Activated naive CD8-positive, alpha-beta T cell treated with anti-CD3 and anti-CD28 coated beads, Interleukin-2, amount 10 ng/mL, durations not matched to agents 7 days and 5 days (primary cell): ENCODE results near the gene DET1. TPM values are rescaled to one million over a fixed set of nuclear protein-coding genes. Genes with fewer than 3 reads are reported as not detected.

Source experiments
- ATAC-seq: fragments of 150-1000 bp; cut with Tn5 transposase; one replicate; pipeline ENCODE4 v1.10.0; 2021; ENCODE audit warnings: low read depth, moderate library complexity
- POLR2A ChIA-PET: fragments of 350-600 bp; sonication (Branson Sonifier 250); formaldehyde crosslinking; loops from one replicate; lab custom pipeline; 2021; ENCODE audit warnings: antibody characterized with exemption; lab: Charles Lee
- DNase-seq: peaks from one replicate; pipeline ENCODE4 v3.0.0; 2021
- H3K27ac Mint-ChIP-seq: one replicate; pipeline ENCODE4 v1.8.0; 2022; ENCODE audit warnings: mild to moderate bottlenecking, mixed read lengths
- H3K27me3 Mint-ChIP-seq: one replicate; pipeline ENCODE4 v1.8.0; 2022; ENCODE audit warnings: mild to moderate bottlenecking, moderate library complexity, mixed read lengths
- H3K36me3 Mint-ChIP-seq: one replicate; pipeline ENCODE4 v1.8.0; 2021; ENCODE audit warnings: mild to moderate bottlenecking, mixed read lengths
- H3K4me1 Mint-ChIP-seq: one replicate; pipeline ENCODE4 v1.8.0; 2021; ENCODE audit warnings: mixed read lengths
- H3K4me3 Mint-ChIP-seq: one replicate; pipeline ENCODE4 v1.8.0; 2022; ENCODE audit warnings: mild to moderate bottlenecking, moderate library complexity, mixed read lengths
- H3K9me3 Mint-ChIP-seq: one replicate; pipeline ENCODE4 v1.8.0; 2021; ENCODE audit warnings: mixed read lengths
- total RNA-seq, 2 experiments: library from RNA; stranded (reverse); gene quantifications; one replicate each; pipeline ENCODE4 v1.2.3, GENCODE V29; 2021

Gene DET1
- total RNA-seq, result 1 to 10 TPM; 4.4 to 4.8 TPM

GRCh38 chr15:88546248-88547129, at the start of gene DET1:
Gene DET1 (minus strand): TSS chr15:88546681. CDS start chr15:88531705, 14,976 bp downstream.
- Mint-ChIP-seq H3K9me3 (no peaks in the 10 kb centered on the region), H3K4me1 (peaks cover 19% of the 10 kb centered on the region), H3K4me3 (peak within 1 kb of the TSS; percentile 88), H3K27ac (peak within 1 kb of the TSS; percentile 92), H3K27me3 (no peaks in the 10 kb centered on the region), H3K36me3 (no peaks in the 10 kb centered on the region)
- peak; percentile 91 for DNase-seq
- peak; percentile 97 for ATAC-seq
- POLR2A ChIA-PET, result no interaction called here

DNA sequence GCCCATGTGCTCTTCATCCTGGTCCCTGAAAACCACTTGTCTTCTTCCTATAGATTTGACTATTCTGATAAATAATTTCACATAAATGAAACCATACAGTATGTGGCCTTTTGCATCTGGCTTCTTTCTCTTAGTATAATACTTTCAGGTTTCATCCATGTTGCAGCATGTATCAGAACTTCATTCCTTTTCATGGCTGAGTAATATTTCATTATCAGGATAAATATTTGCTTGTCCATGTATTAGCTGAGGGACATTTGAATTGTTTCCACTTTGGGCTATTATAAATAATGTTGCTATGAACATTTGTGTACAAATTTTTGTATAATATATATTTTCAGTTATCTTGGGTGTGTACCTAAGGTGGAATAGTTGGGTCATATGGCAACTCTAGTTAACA, 44.9 kb upstream of the DET1 start:
- Mint-ChIP-seq H3K4me1 (no peaks in the 10 kb centered on the region), H3K27ac (no peak overlapping the region), H3K9me3 (no peaks in the 10 kb centered on the region), H3K4me3 (no peak overlapping the region), H3K36me3 (no peaks in the 10 kb centered on the region), H3K27me3 (peaks cover 13% of the 10 kb centered on the region)
- POLR2A ChIA-PET, result no interaction called here
- ATAC-seq (no peak), DNase-seq (no peak)

DNA sequence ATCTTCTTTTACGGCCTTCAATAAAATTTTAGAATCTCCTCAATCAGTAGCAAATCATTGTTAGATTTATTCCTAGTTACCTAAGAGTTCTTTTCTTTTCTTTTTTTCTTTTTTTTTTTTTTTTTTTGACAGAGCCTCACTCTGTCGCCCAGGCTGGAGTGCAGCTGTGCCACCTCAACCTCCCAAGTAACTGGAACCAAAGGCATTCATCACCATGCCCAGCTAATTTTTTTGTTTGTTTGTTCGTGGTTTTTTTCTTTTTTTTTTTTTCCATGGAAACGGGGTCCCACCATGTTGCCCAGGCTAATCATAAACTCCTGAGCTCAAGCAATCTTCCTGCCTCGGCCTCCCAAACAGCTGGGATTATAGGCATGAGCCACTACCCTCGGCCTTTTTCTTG, 44.3 kb upstream of the DET1 start:
- no peak for ATAC-seq
- Mint-ChIP-seq H3K4me3 (no peak overlapping the region), H3K36me3 (no peaks in the 10 kb centered on the region), H3K4me1 (no peaks in the 10 kb centered on the region), H3K9me3 (no peaks in the 10 kb centered on the region), H3K27me3 (peaks cover 19% of the 10 kb centered on the region), H3K27ac (no peak overlapping the region)
- DNase-seq, result no peak
- POLR2A ChIA-PET, result no interaction called here

DNA sequence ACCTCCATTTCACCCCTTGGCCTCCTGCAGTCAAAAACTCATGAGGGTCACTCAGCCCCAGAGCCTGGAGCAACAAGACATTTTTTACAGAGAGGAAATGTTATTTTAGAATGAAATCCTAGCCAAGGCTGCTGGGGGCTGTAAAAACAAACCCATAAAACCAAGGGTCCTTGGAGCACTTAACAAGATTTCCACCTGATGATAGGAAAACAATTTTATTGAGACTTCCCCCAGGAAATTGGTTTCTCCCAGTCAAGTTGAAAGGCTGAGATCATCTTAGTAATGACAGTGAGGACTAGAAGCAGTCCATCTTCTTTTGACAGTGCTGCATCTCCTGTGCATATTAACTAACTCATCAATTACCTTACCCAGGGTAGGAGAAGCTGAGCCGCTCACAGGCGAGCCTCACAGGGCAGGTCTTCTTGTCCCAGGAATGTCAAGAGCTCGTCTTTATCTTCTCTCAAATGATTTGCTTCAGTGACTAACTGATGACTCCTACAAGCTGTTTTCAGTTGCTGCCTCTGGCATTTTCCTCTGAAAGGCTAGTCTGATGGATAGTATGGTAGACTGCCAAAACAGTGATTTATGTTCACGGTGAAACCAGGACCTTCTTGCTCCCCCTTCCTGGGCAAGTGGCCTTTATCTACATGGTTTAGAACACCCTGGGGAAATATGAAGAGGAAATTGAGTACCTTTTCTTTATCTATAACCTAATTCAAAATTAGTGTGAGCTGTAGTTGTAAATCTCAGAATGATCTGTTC, 40.1 kb upstream of the DET1 start:
- H3K27me3 Mint-ChIP-seq, result peaks cover 25% of the 10 kb centered on the region
- H3K36me3 Mint-ChIP-seq, result no peaks in the 10 kb centered on the region
- ATAC-seq (no peak), DNase-seq (no peak)
- H3K4me1 Mint-ChIP-seq, result no peaks in the 10 kb centered on the region
- POLR2A ChIA-PET, result no interaction called here
- no peak overlapping the region for H3K4me3 Mint-ChIP-seq
- no peak overlapping the region for H3K27ac Mint-ChIP-seq
- no peaks in the 10 kb centered on the region for H3K9me3 Mint-ChIP-seq

DNA sequence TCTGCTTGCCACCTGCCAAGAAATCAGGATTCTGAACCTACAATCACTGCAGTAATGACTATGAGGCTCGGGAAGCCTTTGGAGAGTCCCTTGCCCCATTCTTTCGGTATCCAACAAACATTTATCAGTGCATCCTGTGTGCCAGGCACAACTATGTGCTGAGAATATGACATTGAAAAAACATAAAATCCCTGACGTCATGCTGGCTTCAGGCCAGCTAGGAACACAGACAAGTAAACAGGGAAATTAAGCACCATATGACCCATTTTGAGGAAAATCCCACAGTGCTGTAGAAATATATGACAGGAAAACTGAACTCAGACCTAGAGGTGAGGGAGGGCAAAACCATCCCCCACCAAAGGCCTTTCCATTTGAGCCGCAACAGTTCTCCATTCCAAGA, 34.1 kb upstream of the DET1 start:
- H3K4me3 Mint-ChIP-seq, result no peak overlapping the region

GRCh38 chr15:88579322-88579721, 32.8 kb upstream of the DET1 start:
- ATAC-seq (no peak), DNase-seq (no peak)
- peaks cover 10% of the 10 kb centered on the region for H3K27me3 Mint-ChIP-seq
- no peak overlapping the region for H3K27ac Mint-ChIP-seq
- no peaks in the 10 kb centered on the region for H3K4me1 Mint-ChIP-seq
- POLR2A ChIA-PET, result interaction anchor here (0.5 kb wide), 1 partner anchor 247 kb away, joined by 3 read pairs; no protein-coding TSS in a partner anchor
- no peak overlapping the region for H3K4me3 Mint-ChIP-seq
- H3K36me3 Mint-ChIP-seq, result no peaks in the 10 kb centered on the region
- H3K9me3 Mint-ChIP-seq, result no peaks in the 10 kb centered on the region

More for the DNA sequence above, 34.1 kb upstream of the DET1 start:
- no peaks in the 10 kb centered on the region for H3K36me3 Mint-ChIP-seq
- ATAC-seq, result no peak
- no peaks in the 10 kb centered on the region for H3K9me3 Mint-ChIP-seq
- no peak for DNase-seq
- POLR2A ChIA-PET, result no interaction called here
- H3K4me1 Mint-ChIP-seq, result no peaks in the 10 kb centered on the region
- no peak overlapping the region for H3K27ac Mint-ChIP-seq
- H3K27me3 Mint-ChIP-seq, result peaks cover 10% of the 10 kb centered on the region

GRCh38 chr15:88574655-88575054, 28.2 kb upstream of the DET1 start:
- DNase-seq, result no peak
- H3K27ac Mint-ChIP-seq, result no peak overlapping the region
- no peak overlapping the region for H3K4me3 Mint-ChIP-seq
- no peaks in the 10 kb centered on the region for H3K4me1 Mint-ChIP-seq
- no peak for ATAC-seq
- no peaks in the 10 kb centered on the region for H3K36me3 Mint-ChIP-seq
- peaks cover 8% of the 10 kb centered on the region for H3K27me3 Mint-ChIP-seq
- POLR2A ChIA-PET, result no interaction called here
- H3K9me3 Mint-ChIP-seq, result no peaks in the 10 kb centered on the region

GRCh38 chr15:88574077-88574476, 27.6 kb upstream of the DET1 start:
- Mint-ChIP-seq H3K27me3 (peaks cover 8% of the 10 kb centered on the region), H3K27ac (no peak overlapping the region), H3K4me3 (no peak overlapping the region), H3K4me1 (no peaks in the 10 kb centered on the region), H3K36me3 (no peaks in the 10 kb centered on the region), H3K9me3 (no peaks in the 10 kb centered on the region)
- POLR2A ChIA-PET, result no interaction called here
- DNase-seq (no peak), ATAC-seq (no peak)

DNA sequence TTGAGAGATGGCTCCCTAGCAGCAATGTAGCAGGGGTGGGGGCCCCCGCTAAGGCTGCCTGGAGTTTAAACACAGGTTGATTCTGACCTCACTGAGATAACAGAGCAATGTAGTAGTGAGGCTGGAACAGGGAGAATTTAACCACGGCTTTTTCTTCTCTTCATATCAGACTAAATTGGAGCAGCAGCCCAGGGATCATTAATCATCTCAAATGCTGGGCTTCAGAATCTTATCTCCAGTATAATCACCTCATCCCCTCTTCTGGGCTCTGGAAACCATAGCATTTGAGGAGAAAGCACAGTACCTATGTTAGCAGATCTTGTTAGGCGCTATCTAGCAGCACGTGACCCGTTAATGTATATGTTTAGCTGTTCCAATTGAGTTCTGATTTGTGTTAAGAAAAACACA, 25.4 kb upstream of the DET1 start:
- no peak for ATAC-seq
- Mint-ChIP-seq H3K4me3 (no peak overlapping the region), H3K9me3 (no peaks in the 10 kb centered on the region), H3K4me1 (no peaks in the 10 kb centered on the region), H3K27ac (no peak overlapping the region), H3K36me3 (no peaks in the 10 kb centered on the region), H3K27me3 (peaks cover 11% of the 10 kb centered on the region)
- no peak for DNase-seq
- POLR2A ChIA-PET, result no interaction called here

DNA sequence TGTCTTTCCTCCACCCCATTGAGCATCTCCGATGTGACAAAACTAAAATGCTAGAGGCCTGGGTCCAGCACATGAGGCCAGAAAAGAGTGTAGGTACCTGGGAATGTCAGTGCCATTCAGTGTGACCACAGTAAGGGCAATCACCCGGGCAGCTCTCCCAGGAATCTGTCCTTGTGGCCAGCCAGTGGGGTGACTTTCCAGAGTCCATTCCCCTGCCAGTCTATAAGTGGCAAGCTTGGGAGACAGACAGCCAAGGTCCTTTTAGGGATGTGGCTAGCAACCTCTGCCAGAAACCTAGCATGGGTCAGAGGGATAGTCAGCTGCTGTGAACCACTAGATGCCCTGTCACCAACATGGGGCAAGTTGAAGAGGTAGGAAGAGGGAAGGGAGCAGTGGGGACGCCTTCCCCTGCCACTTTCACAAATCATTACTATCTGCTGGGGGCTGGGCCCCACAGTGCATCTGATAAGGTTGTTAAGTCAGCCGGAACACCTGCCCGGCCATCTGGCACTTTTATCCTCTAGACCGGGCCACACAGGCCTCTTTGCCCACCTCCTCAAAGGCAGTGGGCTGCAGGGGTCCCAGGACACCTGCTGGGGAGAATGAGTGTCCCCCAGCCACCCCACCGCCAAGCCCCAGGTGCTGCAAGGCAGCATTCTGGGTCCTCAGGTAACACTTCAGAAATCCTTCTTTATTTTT, 24.8 kb upstream of the DET1 start:
- no peak overlapping the region for H3K27ac Mint-ChIP-seq
- DNase-seq (no peak), ATAC-seq (no peak)
- no peaks in the 10 kb centered on the region for H3K36me3 Mint-ChIP-seq
- peaks cover 11% of the 10 kb centered on the region for H3K27me3 Mint-ChIP-seq
- H3K4me3 Mint-ChIP-seq, result no peak overlapping the region
- H3K4me1 Mint-ChIP-seq, result no peaks in the 10 kb centered on the region
- no peaks in the 10 kb centered on the region for H3K9me3 Mint-ChIP-seq
- POLR2A ChIA-PET, result no interaction called here

- POLR2A ChIA-PET, result no interaction called here
- Mint-ChIP-seq H3K27me3 (peaks cover 8% of the 10 kb centered on the region), H3K4me3 (no peak overlapping the region), H3K36me3 (no peaks in the 10 kb centered on the region), H3K9me3 (no peaks in the 10 kb centered on the region), H3K27ac (no peak overlapping the region), H3K4me1 (no peaks in the 10 kb centered on the region)
- ATAC-seq (no peak), DNase-seq (no peak)
These were observed 22.1 kb upstream of the DET1 start for GRCh38 chr15:88568589-88568988.

GRCh38 chr15:88564741-88565140, 18.3 kb upstream of the DET1 start:
- Mint-ChIP-seq H3K9me3 (no peaks in the 10 kb centered on the region), H3K27ac (no peak overlapping the region), H3K4me3 (no peak overlapping the region), H3K27me3 (peaks cover 3% of the 10 kb centered on the region), H3K36me3 (no peaks in the 10 kb centered on the region), H3K4me1 (no peaks in the 10 kb centered on the region)
- no peak for ATAC-seq
- DNase-seq, result no peak
- POLR2A ChIA-PET, result no interaction called here

DNA sequence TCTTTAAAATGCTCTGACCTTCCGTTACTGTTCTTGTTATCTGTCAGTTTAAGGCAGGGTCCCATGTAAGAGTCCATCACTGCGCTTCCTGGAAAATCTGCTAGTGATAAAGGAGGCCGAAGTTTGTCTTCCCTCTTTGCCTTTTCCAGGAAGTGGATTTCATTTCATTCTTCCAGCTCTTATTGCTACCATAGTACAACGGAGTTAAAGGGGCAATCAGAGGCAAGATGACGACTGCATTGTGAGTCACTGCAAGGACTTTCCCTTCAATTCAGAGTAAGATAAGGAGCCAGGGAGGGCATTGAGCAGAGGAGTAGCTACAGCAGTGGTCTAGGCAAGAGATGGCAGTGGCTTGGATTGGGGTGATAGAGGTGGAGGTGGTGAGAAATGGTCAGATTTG, 17.2 kb upstream of the DET1 start:
- peaks cover 3% of the 10 kb centered on the region for H3K27me3 Mint-ChIP-seq

More for the DNA sequence above, 17.2 kb upstream of the DET1 start:
- no peak overlapping the region for H3K4me3 Mint-ChIP-seq
- ATAC-seq (no peak), DNase-seq (no peak)
- no peak overlapping the region for H3K27ac Mint-ChIP-seq
- no peaks in the 10 kb centered on the region for H3K9me3 Mint-ChIP-seq
- no peaks in the 10 kb centered on the region for H3K36me3 Mint-ChIP-seq
- H3K4me1 Mint-ChIP-seq, result no peaks in the 10 kb centered on the region
- POLR2A ChIA-PET, result no interaction called here
